Measurements from ENCODE around the gene FOXO6.

- TF ChIP-seq, protein P1, sequence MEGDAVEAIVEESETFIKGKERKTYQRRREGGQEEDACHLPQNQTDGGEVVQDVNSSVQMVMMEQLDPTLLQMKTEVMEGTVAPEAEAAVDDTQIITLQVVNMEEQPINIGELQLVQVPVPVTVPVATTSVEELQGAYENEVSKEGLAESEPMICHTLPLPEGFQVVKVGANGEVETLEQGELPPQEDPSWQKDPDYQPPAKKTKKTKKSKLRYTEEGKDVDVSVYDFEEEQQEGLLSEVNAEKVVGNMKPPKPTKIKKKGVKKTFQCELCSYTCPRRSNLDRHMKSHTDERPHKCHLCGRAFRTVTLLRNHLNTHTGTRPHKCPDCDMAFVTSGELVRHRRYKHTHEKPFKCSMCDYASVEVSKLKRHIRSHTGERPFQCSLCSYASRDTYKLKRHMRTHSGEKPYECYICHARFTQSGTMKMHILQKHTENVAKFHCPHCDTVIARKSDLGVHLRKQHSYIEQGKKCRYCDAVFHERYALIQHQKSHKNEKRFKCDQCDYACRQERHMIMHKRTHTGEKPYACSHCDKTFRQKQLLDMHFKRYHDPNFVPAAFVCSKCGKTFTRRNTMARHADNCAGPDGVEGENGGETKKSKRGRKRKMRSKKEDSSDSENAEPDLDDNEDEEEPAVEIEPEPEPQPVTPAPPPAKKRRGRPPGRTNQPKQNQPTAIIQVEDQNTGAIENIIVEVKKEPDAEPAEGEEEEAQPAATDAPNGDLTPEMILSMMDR (conservative IDR thresholded peaks at IDR 0.05; ENCODE audit: low read depth in 2 of 2) = no peak
- TF ChIP-seq POLR2AphosphoS5 (IDR thresholded peaks at IDR 0.05; ENCODE audit: low read depth) (no peak), EZH2phosphoT487 (IDR thresholded peaks at IDR 0.05; ENCODE audit: unreplicated experiment) (no peak), EZH2 (IDR thresholded peaks at IDR 0.05; ENCODE audit: low read depth, unreplicated experiment) (no peak), CREB1 (CRISPR knock-in tag; IDR thresholded peaks at IDR 0.05; ENCODE audit: low read depth) (no peak), ZNF462 (CRISPR knock-in tag; IDR thresholded peaks at IDR 0.05) (no peak), ZNF331 (CRISPR knock-in tag; IDR thresholded peaks at IDR 0.05; ENCODE audit: low read depth) (no peak), ETS1 (IDR thresholded peaks at IDR 0.05) (no peak), JUNB (IDR thresholded peaks at IDR 0.05; ENCODE audit: unreplicated experiment) (no peak)
- TF ChIP-seq, protein P2, sequence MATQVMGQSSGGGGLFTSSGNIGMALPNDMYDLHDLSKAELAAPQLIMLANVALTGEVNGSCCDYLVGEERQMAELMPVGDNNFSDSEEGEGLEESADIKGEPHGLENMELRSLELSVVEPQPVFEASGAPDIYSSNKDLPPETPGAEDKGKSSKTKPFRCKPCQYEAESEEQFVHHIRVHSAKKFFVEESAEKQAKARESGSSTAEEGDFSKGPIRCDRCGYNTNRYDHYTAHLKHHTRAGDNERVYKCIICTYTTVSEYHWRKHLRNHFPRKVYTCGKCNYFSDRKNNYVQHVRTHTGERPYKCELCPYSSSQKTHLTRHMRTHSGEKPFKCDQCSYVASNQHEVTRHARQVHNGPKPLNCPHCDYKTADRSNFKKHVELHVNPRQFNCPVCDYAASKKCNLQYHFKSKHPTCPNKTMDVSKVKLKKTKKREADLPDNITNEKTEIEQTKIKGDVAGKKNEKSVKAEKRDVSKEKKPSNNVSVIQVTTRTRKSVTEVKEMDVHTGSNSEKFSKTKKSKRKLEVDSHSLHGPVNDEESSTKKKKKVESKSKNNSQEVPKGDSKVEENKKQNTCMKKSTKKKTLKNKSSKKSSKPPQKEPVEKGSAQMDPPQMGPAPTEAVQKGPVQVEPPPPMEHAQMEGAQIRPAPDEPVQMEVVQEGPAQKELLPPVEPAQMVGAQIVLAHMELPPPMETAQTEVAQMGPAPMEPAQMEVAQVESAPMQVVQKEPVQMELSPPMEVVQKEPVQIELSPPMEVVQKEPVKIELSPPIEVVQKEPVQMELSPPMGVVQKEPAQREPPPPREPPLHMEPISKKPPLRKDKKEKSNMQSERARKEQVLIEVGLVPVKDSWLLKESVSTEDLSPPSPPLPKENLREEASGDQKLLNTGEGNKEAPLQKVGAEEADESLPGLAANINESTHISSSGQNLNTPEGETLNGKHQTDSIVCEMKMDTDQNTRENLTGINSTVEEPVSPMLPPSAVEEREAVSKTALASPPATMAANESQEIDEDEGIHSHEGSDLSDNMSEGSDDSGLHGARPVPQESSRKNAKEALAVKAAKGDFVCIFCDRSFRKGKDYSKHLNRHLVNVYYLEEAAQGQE (IDR thresholded peaks at IDR 0.05; ENCODE audit: unreplicated experiment) = no peak
Measured at GRCh38 chr1:41407664-41408252, 46.5 kb downstream of the FOXO6 start.
